GM20000 (cell line): ENCODE data around the gene NEURL3.

ENCODE experiments used
- DNase-seq: peaks from one replicate; pipeline ENCODE4 v3.0.0; 2012; ENCODE audit warnings: low spot score
- TF ChIP-seq, protein P1 (sequence below): IDR thresholded peaks from 2 replicates; pipeline ENCODE4 v1.5.1; 2012; ENCODE audit warnings: mild to moderate bottlenecking, control low read depth; ENCODE audit errors: extremely low read depth, missing control alignments

Gene NEURL3

DNA sequence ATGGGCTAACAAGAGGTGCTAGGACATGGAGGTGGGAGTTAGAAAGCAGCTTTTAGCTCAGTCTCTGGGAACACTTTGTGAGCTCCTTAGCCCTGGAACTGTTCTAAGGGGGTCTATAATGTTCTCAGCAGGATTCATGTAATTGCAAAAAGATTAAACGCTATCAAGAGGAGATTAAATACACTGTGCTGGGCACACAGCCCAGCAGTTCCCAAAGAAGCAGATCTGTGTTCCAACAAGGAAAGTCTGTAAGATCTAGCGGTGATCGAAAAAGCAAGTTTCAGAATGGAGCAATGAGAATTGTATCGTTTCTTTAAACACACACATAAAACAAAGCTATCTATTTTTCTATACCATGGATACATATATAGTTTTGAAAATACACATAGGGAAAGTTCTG is 29.0 kb upstream of the NEURL3 start:
- TF ChIP-seq, protein P1, sequence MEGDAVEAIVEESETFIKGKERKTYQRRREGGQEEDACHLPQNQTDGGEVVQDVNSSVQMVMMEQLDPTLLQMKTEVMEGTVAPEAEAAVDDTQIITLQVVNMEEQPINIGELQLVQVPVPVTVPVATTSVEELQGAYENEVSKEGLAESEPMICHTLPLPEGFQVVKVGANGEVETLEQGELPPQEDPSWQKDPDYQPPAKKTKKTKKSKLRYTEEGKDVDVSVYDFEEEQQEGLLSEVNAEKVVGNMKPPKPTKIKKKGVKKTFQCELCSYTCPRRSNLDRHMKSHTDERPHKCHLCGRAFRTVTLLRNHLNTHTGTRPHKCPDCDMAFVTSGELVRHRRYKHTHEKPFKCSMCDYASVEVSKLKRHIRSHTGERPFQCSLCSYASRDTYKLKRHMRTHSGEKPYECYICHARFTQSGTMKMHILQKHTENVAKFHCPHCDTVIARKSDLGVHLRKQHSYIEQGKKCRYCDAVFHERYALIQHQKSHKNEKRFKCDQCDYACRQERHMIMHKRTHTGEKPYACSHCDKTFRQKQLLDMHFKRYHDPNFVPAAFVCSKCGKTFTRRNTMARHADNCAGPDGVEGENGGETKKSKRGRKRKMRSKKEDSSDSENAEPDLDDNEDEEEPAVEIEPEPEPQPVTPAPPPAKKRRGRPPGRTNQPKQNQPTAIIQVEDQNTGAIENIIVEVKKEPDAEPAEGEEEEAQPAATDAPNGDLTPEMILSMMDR: no peak
- no peak for DNase-seq

DNA sequence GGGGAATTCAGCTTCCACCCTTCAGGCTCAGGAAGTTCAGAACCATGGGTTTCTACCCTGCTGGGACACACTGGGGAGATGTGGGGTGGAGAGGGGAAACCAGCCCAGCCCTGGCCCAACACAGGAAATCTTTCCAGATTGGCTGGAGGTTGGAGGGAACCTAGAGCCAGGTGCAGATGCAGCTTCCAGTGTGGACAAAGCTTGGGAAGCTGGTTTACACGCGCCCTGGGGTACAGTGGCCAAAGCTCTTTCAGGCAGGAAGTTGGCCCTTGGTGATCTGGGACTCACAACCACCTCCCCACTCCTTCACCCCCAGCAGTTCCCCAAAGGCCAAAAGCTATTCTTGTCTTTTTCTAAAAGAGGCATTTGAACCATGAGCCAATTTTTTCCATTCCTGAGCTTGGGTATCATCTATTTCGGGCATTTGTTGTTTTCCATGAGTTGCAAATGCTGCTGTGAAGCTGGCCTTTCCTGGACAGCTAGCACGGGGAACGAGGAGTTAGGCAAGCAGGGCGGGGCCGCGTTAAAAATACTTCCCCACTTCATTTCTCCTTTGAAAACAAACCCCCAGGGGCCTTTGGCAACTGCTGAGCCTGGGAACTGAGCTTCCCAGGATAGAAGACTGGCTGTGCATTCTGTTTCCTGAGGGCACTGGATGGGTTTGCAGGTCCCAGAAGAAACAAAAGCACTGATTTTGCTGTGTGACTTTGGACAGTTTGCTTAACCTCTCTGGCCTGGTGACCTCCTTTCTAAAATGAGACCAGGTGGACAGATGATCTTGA is 28.3 kb upstream of the NEURL3 start:
- TF ChIP-seq, protein P1: no peak
- no peak for DNase-seq

DNA sequence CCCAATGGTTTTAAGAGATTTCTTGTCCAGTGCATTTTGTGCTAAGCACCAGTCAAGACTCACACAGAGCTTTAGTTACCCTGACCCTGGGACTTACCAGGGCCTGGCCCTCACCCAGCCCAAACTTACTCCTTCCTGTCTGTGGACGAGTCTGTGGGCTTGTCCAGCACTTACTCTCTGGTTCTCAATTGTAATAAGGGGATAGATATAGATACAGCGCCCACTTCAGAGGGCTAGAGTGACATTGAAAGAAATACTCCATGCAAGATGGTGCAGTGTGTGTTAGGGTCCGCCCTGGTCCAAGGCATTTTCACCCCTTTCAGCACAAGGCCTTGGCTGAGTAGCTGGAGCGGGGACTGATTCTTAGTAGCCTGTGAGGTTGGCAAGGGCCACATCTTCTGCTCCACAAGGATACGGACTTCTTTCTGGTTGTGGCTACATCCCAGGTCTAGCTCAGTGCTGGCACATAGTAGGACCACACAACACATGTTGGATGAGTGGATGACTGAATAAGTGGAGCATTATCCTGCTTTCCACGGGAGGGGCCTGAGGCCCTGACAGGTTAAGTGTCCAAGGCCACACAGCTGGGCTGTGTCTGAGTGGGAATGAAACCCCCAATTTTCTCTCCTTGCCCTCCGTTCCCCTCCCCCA is 27.6 kb upstream of the NEURL3 start:
- TF ChIP-seq, protein P1: no peak
- DNase-seq: no peak

DNA sequence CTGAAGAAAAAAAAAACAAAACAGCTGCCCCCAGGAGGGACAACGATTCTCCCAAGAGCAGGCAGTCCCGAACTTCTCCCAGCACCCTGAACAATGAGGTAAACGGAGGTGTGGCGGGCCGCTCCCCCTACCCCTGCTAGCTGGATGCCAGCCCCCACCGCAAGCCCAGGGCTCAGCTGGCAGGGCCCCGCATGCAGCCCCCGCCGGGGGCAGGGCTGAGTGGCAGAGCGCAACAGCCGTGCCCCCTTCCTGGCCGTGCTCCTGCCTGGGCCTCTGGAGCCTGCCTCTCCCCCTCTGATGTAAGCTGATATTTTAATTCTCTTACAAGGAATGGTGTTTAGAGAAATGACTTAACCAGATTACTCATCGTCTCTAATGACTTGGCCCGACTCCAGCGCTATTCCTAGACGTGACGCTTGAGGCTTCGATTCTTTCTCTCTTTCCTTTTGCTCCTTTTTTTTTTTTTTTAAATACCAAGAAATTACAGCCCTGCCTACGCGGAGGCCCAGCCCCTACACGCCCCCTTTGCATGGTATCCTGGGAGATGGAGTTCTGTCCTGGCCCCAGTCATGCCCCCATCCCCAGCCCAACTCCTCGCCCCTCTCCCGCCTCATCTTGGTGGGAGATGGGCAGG is 26.8 kb upstream of the NEURL3 start:
- DNase-seq: peak; percentile 86
- TF ChIP-seq, protein P1: no peak

DNA sequence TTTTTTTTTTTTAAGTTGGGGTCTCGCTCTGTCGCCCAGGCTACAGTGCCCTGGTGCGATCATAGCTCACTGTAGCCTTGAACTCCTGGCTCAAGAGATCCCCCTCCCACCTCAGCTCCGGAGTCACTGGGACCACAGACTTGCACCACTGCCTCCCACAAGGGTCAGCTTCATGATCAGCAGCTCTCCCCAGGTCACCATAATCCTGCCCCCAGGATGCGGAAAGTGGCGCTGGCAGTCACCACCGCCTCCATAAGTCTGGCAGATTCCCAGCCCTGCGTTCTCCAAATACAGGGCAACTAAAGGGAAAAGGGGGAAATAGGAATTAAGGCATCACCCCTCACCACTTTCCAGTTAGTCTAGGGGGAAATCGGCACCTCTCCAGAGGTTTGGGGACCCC is 26.2 kb upstream of the NEURL3 start:
- DNase-seq: no peak
- TF ChIP-seq, protein P1: no peak

DNA sequence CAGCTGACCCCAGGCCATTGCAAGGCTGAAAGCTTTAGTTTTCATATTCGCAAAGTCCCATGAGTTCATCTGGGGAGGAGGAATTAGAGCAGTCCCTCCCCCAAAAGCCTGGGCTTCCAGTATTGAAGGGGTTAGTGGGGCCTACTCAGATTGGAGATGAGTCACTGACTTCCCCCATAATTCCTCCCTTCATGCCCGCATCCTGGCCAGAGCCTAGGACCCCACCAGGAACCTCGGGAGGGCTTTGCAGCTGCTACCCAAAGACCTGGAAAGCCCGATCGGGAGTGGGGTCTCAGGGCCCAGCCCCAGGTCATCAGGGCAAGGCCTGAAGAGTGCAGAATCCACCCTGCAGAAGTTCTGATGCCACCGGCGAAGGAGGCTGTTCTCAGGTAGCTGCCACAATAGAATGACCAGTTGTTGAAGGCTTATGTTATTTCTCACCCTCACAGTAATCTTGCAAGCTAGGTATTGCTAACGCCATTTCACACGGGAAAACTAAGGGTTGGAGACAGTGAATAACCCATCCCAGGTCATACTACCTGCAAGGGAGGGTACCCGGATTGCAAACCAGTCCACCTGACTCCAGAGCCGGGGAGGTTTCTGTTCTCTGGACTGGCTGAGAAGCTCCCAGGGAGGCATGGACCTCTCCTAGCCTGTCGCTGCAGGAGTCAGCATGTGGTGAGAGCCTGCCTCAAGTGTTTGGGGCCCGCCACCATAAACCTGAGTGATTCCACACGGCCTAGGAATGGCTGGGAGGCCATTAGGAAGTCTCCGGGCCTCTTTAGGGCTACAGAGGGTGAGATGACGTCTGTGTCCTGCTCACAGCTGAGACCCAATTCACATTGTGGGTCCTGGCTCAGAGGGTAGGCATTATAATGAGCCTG is 25.6 kb upstream of the NEURL3 start:
- TF ChIP-seq, protein P1: no peak

More for the DNA sequence above, 25.6 kb upstream of the NEURL3 start:
- DNase-seq: no peak
